ENCODE data around the gene ANGEL2.
"Not testable (repeated sequence)": the region's sequence is repeated elsewhere in the genome, so short reads cannot be mapped to it uniquely, and the experiment has no call there.

Gene ANGEL2

GRCh38 chr1:213017447-213018273, 2.0 kb upstream of the ANGEL2 start:
- DNase-seq = no peak

- peak; percentile 10 to 11 for DNase-seq
Observed at GRCh38 chr1:213014642-213015041, 1.0 kb downstream of the ANGEL2 start.

GRCh38 chr1:213008564-213008963, 7.1 kb downstream of the ANGEL2 start:
- no peak for DNase-seq

- no peak for DNase-seq
Observed at GRCh38 chr1:213003256-213003655, 12.4 kb downstream of the ANGEL2 start.

GRCh38 chr1:212994926-212995325, 20.7 kb downstream of the ANGEL2 start:
- no peak for DNase-seq

- not testable (repeated sequence) for DNase-seq
Observed at GRCh38 chr1:212993960-212994359, 21.7 kb downstream of the ANGEL2 start.

- DNase-seq = no peak
Observed at GRCh38 chr1:212990276-212990675, 25.4 kb downstream of the ANGEL2 start.

GRCh38 chr1:212987702-212988322, 27.9 kb downstream of the ANGEL2 start:
- no peak for DNase-seq

- DNase-seq = no peak
Observed at GRCh38 chr1:212986551-212986950, 29.1 kb downstream of the ANGEL2 start.

- DNase-seq = no peak
Observed at GRCh38 chr1:212984522-212985291, 31.0 kb downstream of the ANGEL2 start.

- no peak for DNase-seq
Observed at GRCh38 chr1:212983482-212983881, 32.2 kb downstream of the ANGEL2 start.

GRCh38 chr1:212982430-212983152, 33.1 kb downstream of the ANGEL2 start:
- no peak for DNase-seq

GRCh38 chr1:212981571-212982328, 33.9 kb downstream of the ANGEL2 start:
- no peak for DNase-seq

- peak in 1 of 2 experiments; percentile 23 for DNase-seq
Observed at GRCh38 chr1:212981025-212981495, 34.6 kb downstream of the ANGEL2 start.

GRCh38 chr1:212980123-212980785, 35.4 kb downstream of the ANGEL2 start:
- no peak for DNase-seq

- DNase-seq = no peak
Observed at GRCh38 chr1:212979340-212980122, 36.1 kb downstream of the ANGEL2 start.

- no peak for DNase-seq
Observed at GRCh38 chr1:212977781-212978645, 37.7 kb downstream of the ANGEL2 start.

GRCh38 chr1:212976586-212976985, 39.1 kb downstream of the ANGEL2 start:
- no peak for DNase-seq

GRCh38 chr1:212975111-212975918, 40.4 kb downstream of the ANGEL2 start:
- DNase-seq = no peak

Measured in NCI-H526 (cell line).